GM19397 (cell line): ENCODE results near the gene COL9A2.

Experiments
- ATAC-seq: cut with Tn5 transposase; IDR thresholded peaks from one replicate; pipeline ENCODE4 v1.9.1; 2021; ENCODE audit warnings: mild to moderate bottlenecking, moderate library complexity; ENCODE audit not compliant: unreplicated experiment

Gene COL9A2

DNA sequence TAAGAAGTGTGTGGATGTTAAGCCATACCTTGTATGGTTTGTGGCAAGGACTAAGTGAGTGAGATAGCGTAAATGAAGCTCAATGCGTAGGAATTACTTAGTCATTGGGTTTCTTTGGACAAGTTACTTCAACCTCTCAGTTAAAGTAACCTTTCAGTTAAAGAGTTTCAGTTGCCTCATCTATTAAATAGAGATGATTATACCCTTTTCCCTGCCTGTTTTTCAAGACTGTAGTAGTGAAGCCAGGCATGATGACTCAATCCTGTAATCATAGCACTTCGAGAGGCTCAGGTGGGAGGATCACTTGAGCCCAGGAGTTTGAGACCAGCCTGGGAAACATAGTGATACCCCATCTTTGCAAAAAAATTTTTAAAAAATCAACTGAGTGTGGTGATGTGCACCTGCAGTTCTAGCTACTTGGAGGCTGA, 52.7 kb downstream of the COL9A2 start:
- ATAC-seq = no peak

- no peak for ATAC-seq
Measured at GRCh38 chr1:40258445-40258769, 58.7 kb downstream of the COL9A2 start.

DNA sequence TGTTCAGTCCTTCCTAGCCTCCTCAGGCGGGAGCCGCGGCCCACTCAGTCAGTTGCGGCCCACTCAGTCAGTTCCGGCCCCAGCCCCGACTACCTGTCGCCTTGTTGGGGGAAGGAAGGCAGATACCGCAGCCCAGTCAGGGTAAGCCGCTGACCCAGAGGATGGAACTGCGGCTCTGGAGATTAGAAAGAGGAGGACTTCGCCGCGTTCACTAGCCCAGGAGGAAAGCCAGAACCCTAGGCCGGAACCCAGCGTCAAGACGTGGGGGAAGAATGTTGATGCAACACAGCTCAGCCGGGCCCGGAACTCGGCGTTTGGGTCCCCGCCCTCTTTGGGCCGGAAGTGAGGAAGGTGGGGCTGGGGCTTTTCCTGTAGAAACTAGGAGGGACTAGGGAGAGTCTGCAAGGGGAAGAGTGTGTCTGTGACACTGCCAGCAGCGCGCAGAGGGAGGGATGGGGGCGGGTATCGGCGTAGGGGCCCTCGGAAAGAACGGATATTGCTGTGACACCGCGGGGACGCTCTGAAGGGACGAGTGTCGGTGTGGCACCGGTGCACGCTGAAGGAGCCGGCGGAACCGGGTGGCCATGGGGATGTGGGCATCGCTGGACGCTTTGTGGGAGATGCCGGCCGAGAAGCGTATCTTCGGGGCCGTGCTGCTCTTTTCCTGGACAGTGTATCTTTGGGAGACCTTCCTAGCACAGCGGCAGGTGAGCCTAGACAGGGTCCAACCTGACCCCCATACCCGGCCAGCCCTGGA, 59.2 kb downstream of the COL9A2 start, which contains the start of gene ZMPSTE24:
ZMPSTE24 (plus strand) TSS at position 549 of the 757 bp plus-strand sequence; CDS start at position 585, 36 bp downstream.
- peak; percentile 91 for ATAC-seq

DNA sequence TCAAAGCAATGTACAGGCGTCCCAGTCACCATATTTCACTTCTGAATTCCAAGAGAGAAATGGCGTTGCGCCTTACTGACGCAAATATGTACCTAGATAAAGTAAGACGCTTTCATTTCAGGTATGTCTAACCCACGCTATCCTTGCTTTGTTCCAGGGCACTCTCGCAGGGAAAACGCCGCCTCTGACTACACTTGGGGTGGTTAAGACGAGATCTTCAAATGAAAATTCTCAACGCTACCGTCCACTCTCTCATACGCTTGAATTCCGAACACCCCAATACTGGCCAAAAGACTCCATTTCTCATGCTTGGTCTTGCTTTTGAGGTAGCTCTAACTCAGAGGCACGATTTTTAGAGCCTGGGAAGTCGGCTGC, 59.8 kb downstream of the COL9A2 start:
- no peak for ATAC-seq

DNA sequence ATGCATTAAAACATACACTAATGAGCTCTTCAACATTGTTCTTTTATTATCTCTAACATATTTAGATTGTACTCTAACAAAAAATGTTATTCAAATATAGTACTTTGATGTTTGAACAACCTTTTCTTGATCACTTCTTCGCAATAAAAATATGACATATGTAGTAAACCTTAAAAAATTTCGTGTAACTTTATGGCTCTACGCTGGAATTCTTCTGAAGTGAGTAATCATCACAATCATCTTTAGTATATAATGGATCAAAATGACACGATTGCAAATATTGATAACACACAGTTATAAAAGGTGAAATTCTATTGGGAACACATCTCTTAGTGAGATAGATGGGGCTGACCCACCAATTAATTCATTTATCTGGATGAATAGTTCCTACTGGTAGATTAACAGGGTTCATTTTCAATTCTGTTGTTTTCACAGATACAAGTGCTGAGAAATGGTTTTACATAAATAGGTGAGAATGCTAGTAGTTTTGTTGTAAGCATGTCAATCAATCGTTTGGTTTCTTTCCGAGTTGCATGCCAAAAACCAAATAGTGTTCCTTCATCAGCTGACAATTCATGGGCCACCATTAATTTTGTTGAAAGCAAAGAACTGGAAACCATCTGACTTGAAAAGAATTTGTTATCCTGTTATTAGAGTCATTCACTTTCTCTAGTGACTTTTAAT, 60.5 kb downstream of the COL9A2 start:
- ATAC-seq = no peak

DNA sequence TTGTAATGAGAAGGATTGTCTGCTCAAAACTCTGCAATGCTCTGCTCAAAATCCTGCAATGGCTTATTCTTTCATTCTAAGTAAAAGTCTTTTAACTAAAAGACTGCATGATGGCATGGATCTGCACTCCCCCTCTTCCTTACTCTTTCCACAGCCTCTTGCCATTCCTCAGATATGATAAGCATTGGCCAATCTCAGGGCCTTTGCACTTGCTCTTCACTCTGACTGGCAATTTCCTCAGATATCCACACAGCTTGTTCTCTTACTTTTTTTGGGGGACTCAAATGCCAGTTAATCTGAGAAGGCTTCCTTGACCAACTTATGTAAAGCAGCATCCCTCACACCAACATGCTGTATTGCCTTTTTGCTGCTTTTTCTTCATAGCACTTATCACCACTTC, 61.9 kb downstream of the COL9A2 start:
- ATAC-seq = no peak

DNA sequence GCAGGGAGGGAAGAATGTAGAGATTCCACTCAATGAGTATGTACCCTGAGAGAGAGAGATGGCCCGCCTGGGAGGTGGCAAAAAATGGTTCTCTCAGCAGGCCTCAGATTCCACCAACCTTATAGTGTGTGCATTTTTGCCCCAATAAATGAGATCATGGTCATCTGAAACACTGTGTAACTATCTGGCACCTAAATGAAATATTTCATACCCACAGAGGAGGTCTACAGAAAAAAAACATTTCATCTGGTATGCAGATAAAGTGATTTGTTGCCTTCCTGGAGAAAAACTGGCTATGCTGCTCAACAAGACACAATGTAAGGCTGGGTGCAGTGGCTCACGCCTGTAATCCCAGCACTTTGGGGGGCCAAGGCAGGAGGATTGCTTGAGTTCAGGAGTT, 64.5 kb downstream of the COL9A2 start:
- ATAC-seq = no peak

- ATAC-seq = no peak
Measured at GRCh38 chr1:40251456-40251855, 65.6 kb downstream of the COL9A2 start.
